Measurements from ENCODE around the gene SLC26A8. TPM values are rescaled to one million over a fixed set of nuclear protein-coding genes. Genes with fewer than 3 reads are reported as not detected.

The SLC26A8 gene
- total and polyA plus RNA-seq, 2 of the 13 experiments (the other 11 are each of a cell fraction or from before 2014, with no cell fraction given), result 0.46 TPM; not detected in 1

- peak; percentile 62; the same call in 1 of the 2 replicates for TF ChIP-seq CREBL2 (CRISPR knock-in tag; IDR thresholded peaks at IDR 0.05; ENCODE audit: borderline replicate concordance)
- TF ChIP-seq NFKBIZ (CRISPR knock-in tag; IDR thresholded peaks at IDR 0.05), result peak; percentile 90; the same call in 1 of the 2 replicates
- peak; percentile 89 for TF ChIP-seq SAP130 (CRISPR knock-in tag; IDR thresholded peaks at IDR 0.05; ENCODE audit: low read depth)
- peak; percentile 79; the same call in 1 of the 2 replicates for TF ChIP-seq TP53 (CRISPR knock-in tag; conservative IDR thresholded peaks at IDR 0.05)
- peak; percentile 72; the same call in 1 of the 2 replicates for TF ChIP-seq ZBTB20 (CRISPR knock-in tag; IDR thresholded peaks at IDR 0.05; ENCODE audit: borderline replicate concordance, low read depth)
- TF ChIP-seq HDAC2 (CRISPR knock-in tag; IDR thresholded peaks at IDR 0.05), result peak; percentile 89
- 0 out of 2 replicates have a peak, but pooled peaks have one; percentile 16 for TF ChIP-seq KDM6A (CRISPR knock-in tag; IDR thresholded peaks at IDR 0.05; ENCODE audit: low read depth)
- no peak for TF ChIP-seq PCBP1 (IDR thresholded peaks at IDR 0.05; ENCODE audit: borderline replicate concordance, low read depth, low read length)
- TF ChIP-seq, protein P1, sequence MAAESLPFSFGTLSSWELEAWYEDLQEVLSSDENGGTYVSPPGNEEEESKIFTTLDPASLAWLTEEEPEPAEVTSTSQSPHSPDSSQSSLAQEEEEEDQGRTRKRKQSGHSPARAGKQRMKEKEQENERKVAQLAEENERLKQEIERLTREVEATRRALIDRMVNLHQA (CRISPR knock-in tag; IDR thresholded peaks at IDR 0.05), result 0 out of 2 replicates have a peak, but pooled peaks have one; percentile 20
- peak; percentile 96 for TF ChIP-seq ZNF761 (CRISPR knock-in tag; conservative IDR thresholded peaks at IDR 0.05)
- TF ChIP-seq ZFY (CRISPR knock-in tag; IDR thresholded peaks at IDR 0.05), result peak; percentile 94
- TF ChIP-seq NFIB (CRISPR knock-in tag; IDR thresholded peaks at IDR 0.05; ENCODE audit: borderline replicate concordance), result no peak
- TF ChIP-seq ZNF350 (CRISPR knock-in tag; IDR thresholded peaks at IDR 0.05; ENCODE audit: borderline replicate concordance, low read depth), result peak; percentile 70
- no peak for TF ChIP-seq ZNF550 (CRISPR knock-in tag; IDR thresholded peaks at IDR 0.05; ENCODE audit: borderline replicate concordance)
- TF ChIP-seq ZNF569 (CRISPR knock-in tag; IDR thresholded peaks at IDR 0.05; ENCODE audit: borderline replicate concordance), result no peak
- TF ChIP-seq ZNF331 (CRISPR knock-in tag; IDR thresholded peaks at IDR 0.05), result peak; percentile 60; the same call in 1 of the 2 replicates
- no peak for TF ChIP-seq PLRG1 (conservative IDR thresholded peaks at IDR 0.05)
- TF ChIP-seq ZNF777 (CRISPR knock-in tag; IDR thresholded peaks at IDR 0.05), result 0 out of 2 replicates have a peak, but pooled peaks have one; percentile 45
- TF ChIP-seq RFX3 (CRISPR knock-in tag; IDR thresholded peaks at IDR 0.05), result no peak
- peak; percentile 78; the same call in 1 of the 2 replicates for TF ChIP-seq ZNF441 (CRISPR knock-in tag; IDR thresholded peaks at IDR 0.05; ENCODE audit: borderline replicate concordance)
- TF ChIP-seq ZNF878 (CRISPR knock-in tag; IDR thresholded peaks at IDR 0.05), result peak; percentile 86; the same call in 1 of the 2 replicates
- TF ChIP-seq ZNF234 (CRISPR knock-in tag; conservative IDR thresholded peaks at IDR 0.05), result no peak
- no peak; the same call in 1 of the 2 replicates for TF ChIP-seq IRF9 (CRISPR knock-in tag; IDR thresholded peaks at IDR 0.05; ENCODE audit: borderline replicate concordance)
Measured at GRCh38 chr6:36027501-36028087, 3.2 kb upstream of the SLC26A8 start, which contains the start of gene MAPK14 (continued).
